ENCODE data around the gene KCNK4.
"Not testable (repeated sequence)": the region's sequence is repeated elsewhere in the genome, so short reads cannot be mapped to it uniquely, and the experiment has no call there.

The KCNK4 gene

DNA sequence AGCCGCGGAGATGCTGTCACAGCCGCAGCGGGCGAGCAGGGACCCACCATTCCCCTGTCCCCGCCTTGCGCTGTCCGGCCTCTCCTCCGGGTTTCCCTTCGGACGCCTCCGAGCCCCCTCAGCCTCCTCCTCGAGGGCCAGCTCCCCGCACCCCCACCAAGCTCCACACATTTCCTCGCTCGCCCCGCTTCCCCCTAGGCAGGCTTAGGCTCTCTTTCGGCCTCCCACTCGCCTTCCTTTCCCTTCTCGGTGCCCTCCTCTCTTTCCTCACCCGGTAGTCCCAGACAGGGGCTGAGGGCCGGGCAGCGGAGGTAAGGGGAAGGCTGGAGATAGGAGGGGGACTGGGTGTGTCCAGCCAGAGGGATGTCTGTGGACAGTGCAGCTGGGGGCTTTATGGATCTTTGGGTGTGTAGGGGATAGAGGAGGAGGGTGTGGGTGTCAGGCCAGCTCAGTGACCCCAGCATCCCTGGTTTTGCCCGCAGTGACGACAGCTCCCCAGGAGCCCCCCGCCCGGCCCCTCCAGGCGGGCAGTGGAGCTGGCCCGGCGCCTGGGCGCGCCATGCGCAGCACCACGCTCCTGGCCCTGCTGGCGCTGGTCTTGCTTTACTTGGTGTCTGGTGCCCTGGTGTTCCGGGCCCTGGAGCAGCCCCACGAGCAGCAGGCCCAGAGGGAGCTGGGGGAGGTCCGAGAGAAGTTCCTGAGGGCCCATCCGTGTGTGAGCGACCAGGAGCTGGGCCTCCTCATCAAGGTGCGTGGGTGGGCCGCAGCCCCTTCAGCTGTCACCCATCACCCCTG lies 1.6 kb downstream of the KCNK4 start:
- DNase-seq: no peak

DNA sequence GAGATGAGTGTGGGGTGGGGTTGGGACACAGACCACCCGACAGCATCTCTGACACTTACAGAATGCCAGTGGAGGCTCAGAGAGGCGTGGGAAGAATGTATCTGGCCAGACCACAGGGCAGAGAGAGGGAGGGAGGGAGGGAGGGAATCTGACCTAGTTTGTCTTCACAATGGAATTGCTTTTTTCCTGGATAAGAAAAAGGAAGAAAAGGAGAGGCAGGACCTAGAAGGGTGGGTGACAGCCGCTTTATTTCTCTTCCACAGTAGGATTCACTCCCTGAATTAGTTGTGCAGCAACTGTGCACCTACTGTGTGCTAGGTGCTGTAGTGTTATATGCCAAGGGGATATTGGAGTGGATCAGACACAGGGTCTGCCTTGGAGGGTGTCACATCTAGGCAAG lies 3.7 kb downstream of the KCNK4 start:
- no peak for DNase-seq

DNA sequence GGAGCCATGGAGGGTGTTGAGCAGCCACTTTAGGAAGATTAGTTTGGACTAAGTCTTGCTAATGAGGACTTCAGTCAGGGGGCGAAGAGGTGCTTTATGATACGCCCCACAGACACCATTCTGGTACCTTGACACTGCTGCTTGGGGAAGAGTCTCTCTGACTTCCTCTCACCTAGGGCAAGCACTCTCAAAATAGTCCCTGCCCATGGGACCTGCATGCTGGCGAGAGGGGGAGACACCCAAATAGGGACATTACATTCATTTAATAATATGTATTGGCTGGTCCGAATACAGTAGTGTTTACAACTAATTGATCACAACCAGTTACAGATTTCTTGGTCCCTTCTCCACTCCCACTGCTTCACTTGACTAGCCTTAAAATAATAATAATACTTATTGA lies 4.7 kb downstream of the KCNK4 start:
- DNase-seq: no peak

DNA sequence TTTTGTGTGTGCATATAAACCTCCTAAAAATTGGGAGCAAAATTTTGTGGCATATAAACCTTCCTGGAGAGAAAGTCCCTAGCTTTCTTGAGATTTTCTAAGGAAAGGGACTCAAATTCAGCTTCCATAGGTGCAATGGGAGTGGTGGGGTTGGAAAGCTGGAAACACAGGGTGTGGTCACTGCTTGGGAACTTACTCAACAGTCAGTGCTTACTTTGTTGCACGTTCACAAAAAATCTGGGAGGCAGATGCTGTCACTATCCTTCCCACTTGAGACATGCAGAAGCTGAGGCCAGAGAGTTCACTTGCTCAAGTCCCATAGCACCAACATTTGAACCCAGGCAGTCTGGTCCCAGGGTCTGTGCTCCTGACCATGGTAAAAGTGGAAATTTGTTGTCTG lies 5.1 kb downstream of the KCNK4 start:
- no peak for DNase-seq

DNA sequence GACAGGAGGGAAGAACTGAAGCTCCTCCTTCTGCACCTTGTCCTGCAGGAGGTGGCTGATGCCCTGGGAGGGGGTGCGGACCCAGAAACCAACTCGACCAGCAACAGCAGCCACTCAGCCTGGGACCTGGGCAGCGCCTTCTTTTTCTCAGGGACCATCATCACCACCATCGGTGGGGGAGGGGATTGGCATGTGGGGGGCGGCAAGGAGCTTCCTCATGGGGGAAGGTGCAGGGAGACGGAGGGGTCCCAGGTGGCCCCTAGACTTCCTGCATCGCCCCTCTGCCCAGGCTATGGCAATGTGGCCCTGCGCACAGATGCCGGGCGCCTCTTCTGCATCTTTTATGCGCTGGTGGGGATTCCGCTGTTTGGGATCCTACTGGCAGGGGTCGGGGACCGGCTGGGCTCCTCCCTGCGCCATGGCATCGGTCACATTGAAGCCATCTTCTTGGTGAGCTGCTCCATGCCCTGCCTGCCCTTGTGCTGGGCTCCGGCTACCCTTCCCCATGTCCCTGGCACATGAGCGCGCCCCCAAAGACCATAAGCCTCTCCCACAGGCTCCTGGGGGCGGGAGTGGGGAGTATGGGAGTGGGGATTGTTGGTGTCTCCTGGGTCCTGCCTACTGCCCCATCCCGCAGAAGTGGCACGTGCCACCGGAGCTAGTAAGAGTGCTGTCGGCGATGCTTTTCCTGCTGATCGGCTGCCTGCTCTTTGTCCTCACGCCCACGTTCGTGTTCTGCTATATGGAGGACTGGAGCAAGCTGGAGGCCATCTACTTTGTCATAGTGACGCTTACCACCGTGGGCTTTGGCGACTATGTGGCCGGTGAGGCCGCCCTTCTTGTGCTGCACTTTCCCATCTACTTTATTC lies 6.0 kb downstream of the KCNK4 start:
- no peak for DNase-seq

DNA sequence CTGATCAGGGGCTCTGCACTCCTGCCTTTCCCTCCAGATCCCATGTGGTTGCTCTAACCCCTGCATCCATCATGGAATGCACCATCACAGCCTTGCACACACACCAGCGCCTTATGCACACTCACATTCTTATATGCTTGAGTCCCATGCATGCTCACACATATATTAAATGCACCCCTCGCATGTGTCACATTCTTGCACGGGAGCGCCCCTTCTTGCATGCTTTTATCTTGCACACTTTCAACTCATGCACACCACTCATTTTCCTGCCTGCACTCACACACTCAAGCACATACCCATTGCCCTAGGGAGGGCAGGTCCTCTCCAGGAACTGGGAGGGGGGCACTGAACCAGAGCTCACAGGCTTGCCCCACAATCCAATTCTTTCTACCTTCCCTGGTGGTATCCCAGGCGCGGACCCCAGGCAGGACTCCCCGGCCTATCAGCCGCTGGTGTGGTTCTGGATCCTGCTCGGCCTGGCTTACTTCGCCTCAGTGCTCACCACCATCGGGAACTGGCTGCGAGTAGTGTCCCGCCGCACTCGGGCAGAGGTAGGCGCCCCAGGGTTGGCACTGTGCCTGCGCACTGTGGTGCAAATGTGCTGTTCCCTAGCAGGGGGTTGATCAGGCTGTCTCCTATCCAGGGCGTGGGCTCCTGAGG lies 6.7 kb downstream of the KCNK4 start:
- no peak for DNase-seq

DNA sequence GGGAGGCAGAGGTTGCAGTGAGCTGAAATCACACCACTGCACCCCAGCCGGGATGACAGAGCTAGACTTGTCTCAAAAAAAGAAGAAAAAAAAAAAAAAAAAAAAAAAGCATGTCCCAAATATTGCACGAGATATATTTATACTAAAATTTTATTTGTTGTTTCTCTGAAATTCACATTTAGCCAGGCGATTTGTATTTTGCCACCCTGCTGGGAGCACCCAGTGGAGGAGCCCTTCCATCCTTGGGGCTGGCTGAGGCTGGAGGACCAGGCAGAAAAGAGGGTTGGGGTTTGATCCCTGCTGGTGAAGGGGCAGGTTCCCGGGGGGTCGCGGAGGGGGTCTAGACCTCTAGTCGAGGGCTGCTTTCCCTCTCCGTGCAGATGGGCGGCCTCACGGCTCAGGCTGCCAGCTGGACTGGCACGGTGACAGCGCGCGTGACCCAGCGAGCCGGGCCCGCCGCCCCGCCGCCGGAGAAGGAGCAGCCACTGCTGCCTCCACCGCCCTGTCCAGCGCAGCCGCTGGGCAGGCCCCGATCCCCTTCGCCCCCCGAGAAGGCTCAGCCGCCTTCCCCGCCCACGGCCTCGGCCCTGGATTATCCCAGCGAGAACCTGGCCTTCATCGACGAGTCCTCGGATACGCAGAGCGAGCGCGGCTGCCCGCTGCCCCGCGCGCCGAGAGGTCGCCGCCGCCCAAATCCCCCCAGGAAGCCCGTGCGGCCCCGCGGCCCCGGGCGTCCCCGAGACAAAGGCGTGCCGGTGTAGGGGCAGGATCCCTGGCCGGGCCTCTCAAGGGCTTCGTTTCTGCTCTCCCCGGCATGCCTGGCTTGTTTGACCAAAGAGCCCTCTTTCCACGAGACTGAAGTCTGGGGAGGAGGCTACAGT lies 8.1 kb downstream of the KCNK4 start:
- no peak for DNase-seq

DNA sequence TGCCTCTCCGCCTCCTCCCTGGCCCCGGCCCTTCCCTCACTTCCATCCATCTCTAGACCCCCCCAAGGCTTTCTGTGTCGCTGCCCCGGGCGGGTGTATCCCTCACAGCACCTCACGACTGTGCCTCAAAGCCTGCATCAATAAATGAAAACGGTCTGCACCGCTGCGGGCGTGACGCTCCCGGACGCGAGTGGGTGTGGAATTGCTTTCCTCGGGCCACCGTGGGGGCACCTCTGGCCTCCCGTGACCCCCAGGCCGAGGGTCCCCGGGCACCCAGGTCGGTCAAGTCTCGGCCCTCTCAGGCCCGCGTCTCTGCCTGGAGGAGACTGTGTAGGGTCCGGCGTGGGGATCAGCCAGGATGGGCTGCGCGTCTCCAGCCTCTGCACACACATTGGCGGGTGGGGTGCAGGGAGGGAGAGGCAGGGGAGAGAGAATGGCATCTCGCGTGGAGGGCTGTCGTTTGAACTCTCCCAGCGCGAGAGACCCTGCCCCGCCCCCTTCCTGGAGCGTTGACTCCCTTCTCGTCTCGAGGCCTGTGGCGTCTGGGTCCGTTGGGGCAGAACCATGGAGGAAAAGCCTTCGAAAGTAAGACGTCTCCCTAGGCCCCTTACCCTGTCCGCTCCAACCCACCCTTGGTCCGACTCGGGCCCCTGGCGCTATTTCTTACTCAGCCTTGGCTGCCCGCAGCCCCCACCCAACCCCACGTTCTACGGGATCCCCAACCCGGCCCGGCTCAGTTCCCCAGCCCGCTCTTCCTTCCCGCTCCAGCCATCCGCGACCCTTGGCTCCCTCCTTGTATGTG lies 8.9 kb downstream of the KCNK4 start, which contains the start of gene CATSPERZ:
Gene CATSPERZ (plus strand): TSS at position 512 of the 802 bp plus-strand sequence. CDS start 53 bp downstream, at position 565.
- DNase-seq: no peak

DNA sequence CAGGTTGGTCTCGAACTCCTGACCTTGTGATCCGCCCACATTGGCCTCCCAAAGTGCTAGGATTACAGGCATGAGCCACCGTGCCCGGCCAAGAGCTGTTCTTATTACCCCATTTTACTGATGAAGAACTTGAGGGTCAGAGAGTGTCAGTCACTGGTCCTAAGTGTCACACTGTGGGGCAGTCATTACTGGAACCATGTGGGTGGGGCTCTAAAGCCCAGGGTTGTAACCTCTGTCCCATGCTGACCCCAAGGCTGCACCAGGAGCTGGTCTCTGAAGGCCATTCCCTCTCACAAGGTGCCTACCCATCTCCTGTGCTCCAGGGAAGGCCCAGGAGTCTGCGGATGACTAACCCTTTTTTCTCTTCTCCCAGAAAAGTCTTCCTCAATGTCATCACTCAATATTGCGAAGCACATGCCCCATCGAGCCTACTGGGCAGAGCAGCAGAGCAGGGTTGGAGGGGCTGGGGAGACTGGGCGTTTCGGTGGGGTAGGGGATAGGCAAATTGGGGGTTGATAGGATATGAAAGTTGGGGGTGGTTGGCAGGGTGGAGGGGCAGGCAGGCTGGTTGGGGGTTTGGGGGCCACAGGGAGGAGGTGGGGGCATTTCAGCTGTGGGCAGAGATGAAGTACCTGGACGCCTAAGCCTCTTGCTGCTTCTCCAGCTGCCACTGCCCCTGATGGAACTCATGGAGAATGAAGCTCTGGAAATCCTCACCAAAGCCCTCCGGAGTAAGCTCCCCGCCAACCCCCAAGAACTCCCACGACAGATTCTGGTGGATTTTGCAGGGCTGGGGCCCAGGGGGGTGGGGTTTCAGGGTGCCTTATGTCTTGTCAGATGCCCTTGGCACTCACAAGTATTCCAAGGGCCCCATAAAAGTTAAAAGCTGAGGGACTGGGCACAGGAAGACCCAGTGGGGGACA lies 12.3 kb downstream of the KCNK4 start:
- DNase-seq: no peak

DNA sequence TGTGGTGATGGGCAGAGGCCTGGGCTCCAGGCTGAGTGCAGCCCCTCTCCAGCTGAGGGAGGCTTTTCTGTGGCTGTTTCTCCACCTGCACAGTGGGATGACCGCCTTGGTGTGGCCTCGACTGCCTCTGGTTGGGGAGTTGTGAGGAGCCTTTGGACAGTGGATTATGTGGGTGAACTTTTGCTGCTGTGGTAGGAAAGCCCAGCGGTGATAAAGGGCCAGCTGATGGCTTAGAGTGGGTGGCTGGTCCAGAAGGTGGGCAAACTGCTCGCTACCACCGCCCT lies 12.9 kb downstream of the KCNK4 start:
- no peak for DNase-seq

DNA sequence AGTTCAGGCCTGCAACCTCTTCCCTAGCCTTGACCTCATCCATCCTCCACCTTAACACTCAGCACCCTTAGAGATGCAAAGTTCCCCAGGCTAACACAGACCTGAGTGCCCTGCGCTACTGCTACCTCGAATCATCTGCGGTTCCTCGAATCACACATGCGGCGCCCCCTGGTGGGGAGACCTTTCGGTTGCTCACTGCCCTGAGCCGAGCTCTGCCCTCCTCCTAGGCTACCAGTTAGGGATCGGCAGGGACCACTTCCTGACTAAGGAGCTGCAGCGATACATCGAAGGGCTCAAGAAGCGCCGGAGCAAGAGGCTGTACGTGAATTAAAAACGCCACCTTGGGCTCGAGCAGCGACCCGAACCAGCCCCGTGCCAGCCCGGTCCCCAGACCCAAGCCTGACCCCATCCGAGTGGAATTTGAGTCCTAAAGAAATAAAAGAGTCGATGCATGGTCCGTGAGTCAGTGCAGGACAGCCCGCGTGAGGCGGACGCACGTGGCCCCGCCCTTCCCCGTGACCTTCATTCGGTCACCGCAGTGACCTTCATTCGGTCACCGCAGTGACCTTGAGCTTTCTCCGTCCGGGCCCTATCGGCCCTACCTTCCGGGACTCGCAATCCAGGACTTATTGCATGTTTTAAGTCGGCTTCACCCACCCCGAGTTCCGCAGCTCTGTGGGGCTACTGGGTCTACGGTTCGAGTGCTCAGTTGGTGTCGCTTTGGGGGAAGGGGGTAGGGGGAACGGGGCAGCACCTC lies 13.4 kb downstream of the KCNK4 start:
- DNase-seq: peak; percentile 64

DNA sequence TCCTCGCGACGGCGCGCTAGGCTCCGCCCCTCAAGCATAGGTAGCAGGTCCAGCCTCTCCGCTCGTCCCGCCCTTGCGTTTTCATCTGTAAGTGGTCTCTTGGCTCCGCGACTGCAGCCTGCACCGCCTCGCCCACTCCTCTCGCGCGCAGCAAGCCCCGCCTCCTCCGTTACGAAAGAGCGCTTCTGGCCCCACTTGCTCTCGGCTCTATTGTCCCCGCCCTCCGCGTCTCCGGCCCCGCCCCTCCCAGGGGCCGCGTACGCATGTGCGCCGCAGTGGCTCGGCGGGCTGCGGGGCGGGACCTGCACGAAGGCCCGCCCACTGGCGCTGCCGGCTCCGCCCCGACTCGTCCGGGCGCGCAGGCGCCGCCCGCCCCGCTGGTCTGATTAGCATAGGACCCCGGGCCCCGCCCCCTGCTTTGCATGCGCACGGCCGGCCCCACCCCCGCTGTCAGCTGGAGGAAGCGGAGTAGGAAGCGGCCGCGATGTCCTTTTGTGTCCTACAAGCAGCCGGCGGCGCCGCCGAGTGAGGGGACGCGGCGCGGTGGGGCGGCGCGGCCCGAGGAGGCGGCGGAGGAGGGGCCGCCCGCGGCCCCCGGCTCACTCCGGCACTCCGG lies 14.1 kb downstream of the KCNK4 start, which contains the start of gene ESRRA:
Gene ESRRA (plus strand): TSS at position 450 of the 616 bp plus-strand sequence. CDS start 1,656 bp downstream, outside the sequence.
- peak; percentile 98 for DNase-seq

DNA sequence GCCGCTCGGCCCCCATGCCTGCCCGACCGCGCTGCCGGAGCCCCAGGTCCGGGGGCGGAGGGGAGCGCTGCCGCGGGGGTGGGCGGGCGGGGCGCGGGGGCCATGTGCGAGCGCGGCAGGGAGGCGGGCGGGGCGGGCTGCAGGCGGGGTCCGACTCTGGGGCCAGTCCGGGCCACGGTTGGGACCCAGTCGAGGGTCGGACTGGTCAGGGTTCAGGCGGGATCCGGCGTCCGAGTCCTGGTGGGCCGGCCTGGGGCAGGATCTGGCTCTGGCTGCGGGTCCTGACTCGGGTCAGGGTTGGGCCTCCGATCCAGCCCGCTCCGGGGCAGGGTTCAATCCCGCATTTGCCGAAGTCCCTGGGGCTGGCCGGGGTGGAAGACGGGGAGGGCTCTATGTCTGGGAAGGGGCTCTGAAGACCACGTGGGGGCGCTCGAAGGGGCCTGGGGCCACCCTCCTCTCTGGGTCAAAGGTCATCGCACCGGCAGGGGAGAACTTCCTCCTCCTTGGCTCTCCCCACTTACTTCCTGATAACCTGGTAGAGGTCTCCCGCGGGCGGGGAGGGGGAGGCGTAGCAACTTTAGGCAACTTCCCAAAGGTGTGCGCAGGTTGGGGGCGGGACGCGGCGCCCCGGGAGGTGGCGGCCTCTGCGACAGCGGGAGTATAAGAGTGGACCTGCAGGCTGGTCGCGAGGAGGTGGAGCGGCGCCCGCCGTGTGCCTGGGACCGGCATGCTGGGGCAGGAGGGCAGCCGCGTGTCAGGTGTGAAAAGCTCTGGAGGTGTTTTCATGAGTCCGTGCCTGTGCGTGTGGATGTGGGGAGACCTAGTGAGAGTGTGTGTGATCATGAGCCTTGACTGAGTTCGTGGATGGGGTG lies 14.8 kb downstream of the KCNK4 start:
- no peak for DNase-seq

DNA sequence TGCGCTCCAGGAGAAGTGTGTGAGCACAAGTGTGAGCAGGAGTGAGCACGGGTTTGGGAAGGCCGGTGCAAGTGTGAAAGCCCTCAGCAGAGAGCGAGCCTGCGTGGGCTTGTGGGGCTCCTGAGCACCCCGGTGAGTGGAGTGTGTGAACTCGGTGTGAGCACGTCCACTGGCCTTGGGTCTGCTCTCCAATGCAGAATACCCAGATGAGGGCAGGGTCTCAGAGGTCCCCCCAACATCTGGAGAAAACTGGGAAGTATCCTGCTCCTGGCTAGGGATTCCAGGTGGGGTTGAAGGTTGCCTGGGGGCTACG lies 15.4 kb downstream of the KCNK4 start:
- no peak for DNase-seq

DNA sequence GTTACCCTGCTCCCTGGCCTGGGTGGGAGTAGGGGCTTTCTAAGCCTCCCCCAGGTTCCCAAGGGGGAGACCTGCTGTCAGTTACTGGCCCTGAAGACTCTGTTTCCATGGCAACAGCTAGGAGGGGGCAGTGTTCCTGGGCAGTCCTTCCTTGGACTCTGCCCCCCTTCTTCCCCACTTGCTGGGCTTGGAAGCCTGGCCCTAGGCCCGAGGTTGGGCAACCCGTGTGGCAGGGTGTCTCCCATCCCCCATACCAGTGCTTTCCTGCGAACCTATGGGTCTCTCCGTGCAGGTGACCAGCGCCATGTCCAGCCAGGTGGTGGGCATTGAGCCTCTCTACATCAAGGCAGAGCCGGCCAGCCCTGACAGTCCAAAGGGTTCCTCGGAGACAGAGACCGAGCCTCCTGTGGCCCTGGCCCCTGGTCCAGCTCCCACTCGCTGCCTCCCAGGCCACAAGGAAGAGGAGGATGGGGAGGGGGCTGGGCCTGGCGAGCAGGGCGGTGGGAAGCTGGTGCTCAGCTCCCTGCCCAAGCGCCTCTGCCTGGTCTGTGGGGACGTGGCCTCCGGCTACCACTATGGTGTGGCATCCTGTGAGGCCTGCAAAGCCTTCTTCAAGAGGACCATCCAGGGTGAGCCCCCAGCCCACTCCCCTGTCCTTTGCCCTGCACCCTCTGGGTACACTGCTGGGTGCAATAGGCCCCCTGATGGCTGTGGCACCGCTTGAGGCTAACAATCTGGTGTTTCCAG lies 15.9 kb downstream of the KCNK4 start:
- no peak for DNase-seq

DNA sequence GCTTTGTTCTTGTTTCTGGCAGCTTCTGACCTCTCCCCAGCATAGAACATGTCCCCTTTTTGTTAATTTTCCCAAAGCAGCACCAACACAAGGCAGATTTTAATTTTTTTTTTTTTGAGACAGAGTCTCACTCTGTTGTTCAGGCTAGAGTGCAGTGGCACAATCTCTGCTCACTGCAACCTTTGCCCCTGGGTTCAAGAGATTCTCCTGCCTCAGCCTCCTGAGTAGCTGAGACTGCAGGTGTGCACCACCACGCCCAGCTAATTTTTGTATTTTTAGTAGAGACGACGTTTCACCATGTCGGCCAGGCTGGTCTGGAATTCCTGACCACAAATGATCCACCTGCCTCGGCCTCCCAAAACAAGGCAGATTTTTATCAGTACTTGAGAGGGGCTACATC lies 16.7 kb downstream of the KCNK4 start:
- DNase-seq: not testable (repeated sequence)

DNA sequence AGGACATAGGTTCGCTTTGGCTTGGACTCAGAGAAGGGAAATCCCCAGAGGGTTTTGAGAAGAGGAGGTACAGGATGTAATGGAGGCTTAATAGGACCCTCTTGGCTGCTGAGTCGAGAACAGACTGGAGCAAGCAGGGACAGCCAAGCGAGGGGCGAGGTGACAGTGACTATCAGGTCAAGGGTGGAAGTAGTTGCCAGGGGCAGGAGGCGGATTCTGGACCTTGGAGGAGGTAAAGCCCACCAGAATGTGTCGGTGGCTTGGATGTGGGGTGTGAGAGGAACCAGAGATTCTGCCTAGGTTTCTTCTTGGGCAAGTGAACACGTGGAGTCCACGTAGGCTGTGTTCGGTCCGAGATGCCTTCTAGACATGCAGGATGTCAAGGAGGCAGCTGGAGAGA lies 21.8 kb downstream of the KCNK4 start:
- no peak for DNase-seq
